ENCODE results near the gene NOM1.

NOM1 gene

GRCh38 chr7:157017603-157018327 lies 68.3 kb downstream of the NOM1 start:
- no peak for DNase-seq

DNA sequence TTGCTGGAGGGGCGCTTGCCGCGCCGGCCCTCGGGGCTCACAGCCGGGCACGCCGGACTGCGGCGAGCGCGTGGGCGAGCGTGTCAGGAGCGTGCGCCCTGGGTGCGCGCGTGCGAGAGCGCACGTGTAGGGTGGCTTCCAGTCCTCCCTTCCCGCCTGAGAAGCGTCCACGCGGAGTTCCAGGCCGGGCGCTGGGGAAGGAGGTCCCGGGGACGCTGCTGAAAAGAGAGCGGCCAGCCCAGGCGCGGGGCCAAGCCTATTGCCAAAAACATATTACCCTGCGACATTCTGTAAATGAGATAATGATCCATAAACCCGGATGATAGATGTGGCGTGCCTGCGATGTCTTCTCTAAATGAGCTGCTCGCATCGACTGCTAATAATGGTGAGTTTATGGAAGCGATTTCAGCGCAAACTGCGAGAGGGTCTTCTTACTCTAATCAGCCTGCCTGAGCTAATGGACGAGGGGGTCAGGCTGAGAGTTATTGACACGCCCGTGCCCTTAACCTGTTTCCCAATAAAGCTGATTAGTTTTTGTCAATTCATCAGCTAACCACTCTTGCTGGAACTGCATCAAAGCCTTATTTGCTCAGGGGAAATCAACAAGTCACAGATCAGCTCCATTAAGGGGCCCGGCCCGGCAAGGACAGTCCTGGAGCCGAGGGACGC lies 69.0 kb downstream of the NOM1 start:
- DNase-seq: no peak

DNA sequence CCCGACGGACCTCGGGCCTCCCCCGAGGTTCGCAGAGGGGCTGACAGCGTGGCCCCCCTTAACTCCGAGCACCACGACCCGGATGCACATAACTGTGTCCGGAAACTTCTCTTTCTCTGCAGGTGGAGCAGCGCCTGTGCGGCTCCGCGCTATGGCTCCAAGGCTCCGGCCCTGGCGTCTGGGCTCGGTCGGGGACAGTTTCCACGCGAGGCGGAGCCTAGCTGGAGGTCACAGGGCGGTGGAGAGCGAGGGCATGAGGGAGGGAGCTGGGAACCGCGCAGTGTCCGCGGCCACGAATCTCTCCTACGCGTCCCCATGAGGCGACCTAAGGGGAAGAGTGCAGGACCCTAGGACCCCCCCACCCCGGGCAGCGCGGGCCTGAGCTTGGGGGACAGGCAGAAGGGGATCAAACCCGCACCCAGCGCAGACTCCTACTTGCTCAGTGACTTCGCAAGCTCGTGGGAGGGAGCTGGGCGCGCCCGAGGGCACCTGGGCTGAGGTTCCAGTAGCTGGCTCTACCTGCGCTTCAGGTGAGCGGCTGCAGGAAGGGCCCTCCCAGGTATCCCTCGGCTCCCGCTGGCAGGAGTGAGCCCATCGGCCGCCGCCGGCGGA lies 69.6 kb downstream of the NOM1 start:
- DNase-seq: no peak

DNA sequence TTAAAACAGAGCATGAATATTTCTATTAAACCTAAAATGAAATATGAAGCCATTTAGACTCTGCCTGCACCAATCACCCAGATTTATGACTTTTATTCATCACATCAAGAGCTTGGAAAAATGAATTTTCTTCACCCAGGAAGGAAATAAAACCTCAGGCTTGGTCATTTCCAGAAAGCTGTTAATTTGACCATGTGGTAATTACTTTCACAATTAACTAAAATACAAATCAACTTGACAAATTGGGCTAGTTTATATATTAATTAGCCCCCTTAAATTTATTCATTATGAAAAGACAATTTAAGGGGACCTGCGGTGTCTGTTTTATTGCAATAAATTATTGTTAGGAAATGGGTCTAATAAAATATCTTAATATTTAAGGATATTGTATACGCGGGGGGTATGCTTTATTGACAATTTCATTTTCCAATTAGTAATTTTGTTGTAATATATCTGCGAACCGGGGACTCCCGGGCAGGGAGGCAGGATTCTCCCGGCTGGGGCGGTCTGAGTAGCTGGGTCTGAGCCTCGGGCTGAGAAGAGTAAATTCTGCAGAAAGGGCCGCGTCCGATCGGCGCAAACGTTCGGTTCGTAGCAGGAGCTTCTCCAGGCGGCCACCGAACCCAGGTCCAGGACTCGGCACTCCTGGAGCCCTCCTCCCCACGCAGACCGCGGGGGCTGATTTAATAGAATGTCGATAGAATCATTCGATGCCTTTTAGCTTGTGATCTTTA lies 70.4 kb downstream of the NOM1 start:
- no peak for DNase-seq

DNA sequence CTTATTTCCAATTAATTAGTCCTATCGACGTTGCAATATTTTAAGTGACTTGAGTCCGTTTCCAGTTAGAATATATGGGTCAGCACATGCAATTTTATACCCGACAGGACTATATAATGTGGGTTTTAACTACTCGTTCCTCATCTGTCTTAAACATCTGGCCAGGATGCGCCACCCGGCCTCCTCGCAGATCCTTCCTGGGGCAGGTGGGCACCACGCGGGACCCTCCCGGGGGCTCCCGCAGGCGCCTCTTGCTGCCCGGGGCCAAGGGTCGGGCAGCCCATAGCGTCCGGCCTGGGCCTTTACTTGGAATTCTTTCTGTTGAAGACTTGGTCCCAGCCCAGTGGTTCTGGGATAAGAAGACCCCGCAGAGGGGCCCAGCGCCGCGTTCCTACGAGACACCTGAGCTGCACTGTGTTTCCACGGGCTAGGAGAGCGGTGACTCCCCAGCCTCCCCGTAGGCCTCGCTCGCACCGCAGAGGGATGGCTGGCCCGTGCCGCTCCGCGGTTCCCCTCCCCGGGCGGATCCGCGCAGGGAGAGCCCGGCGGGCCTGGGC lies 71.1 kb downstream of the NOM1 start:
- DNase-seq: no peak

DNA sequence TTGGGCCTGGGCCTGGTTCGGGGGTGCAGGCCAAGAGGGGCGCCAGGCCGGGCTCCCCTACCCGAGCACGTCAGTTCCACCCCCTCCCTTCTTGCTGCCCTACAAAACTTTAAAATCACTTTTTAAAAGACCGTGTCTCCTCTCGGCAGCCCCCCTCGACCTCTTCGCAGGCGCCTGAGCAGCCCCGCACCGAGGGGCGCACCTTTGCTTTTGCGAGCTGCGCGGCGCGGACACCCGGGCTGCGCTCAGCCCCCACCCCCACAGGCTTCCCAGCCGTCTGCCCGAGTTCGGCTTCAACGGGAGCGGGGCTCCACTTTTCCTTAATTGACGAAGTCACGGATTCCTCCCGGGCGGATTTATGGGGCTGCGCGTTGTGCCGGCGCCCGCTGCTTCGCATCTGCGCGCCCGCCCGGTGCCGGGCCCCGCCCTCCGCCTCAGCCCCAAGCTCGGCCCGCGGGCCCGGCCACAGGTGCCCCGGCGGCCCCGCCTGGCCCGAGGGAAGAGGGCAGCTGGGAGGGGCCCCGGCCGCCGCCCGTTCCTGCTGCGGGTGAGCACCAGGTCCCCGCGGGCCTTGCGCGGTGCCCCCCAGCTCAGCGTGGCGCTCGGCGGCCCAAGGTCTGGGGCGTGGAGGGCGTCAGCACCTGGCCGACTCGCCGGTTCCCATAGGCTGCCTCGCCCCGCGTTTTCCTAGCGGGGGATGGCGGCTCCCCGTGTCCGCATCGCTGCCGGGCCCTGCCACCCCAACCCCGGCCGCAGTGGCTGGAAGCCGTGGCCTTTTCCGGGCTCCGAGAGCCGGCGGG lies 71.8 kb downstream of the NOM1 start:
- DNase-seq: no peak

DNA sequence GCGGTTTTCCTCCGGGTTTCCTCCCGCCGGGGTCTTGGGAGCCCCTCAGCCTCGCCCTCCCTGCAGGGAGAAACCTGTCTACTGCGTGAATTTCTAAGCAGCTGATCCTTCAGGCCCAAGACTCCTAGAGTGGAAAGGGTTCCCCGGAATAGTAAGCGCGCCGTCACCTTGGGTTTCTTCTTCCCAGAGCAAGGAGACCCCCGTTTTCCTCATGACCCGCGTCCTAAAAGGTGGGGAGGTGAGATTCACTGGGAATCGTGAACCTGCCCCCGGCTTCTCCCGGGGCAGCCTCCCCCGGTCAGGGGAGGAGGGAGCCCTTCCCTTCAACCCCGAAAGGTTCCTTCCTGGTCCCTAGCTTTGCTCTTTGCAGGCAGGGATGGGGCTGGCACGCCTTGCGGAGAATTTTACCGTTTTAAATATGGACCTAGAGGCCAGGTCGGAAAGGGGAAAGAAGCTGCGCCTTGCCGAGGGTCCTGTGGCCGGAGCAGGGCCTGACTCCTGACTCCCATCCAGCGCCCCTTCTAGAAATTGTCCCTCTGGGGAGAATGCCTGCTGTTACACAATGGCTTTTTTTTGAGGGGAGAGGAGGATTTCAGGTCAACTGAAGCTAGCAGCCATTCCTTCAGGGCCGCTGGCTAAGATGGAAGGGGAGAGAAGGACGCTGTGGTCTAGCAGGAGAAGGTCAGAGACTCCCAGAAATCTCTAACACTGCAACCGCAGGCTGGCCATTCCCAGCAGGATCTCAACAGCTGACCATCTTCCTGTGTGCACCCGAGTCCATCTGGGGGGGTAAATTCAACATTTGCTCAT lies 72.6 kb downstream of the NOM1 start:
- no peak for DNase-seq
